Head of caudate nucleus (tissue), 42 donors: ENCODE data around the gene CNOT1.
"Not testable (repeated sequence)": the region's sequence is repeated elsewhere in the genome, so short reads cannot be mapped to it uniquely, and the experiment has no call there.

ENCODE experiments used
- DNase-seq, 42 donors: peaks; one replicate each; pipeline versions ENCODE4 v3.0.0 to v3.0.0-alpha.2; 2020 to 2021; ENCODE audit warnings: mixed read lengths in 7 of 42
- intact Hi-C: fragments of 100-400 bp; cut with DNase I; formaldehyde crosslinking; loops from one replicate; pipeline ENCODE4 v1.15.0; 2022

Gene CNOT1

DNA sequence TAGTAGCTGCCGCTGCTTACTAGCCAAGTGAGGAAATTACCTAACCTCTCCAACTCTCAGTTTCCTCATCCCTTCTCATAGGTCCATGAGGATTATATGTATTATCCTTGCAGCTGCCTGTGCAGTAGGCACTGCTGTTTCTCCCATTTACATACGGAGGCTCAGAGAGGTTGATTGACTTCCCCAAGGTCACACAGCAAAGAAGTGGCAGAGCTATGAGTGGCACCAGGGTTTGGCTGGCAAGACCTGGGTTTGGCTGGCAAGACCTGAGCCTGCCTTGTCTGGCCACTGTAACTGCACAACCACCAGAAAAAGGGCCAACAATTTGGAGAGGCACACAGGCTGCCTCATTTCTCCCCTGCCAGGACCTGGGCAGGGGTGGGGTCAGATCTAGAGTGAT, 132.2 kb downstream of the CNOT1 start:
- intact Hi-C loops = loop anchor here (5.0 kb wide), 1 partner anchor 105 kb away; the partner anchor contains the start of gene GINS3
- DNase-seq = peak in 2 of 42 donors; percentile 2 to 29

DNA sequence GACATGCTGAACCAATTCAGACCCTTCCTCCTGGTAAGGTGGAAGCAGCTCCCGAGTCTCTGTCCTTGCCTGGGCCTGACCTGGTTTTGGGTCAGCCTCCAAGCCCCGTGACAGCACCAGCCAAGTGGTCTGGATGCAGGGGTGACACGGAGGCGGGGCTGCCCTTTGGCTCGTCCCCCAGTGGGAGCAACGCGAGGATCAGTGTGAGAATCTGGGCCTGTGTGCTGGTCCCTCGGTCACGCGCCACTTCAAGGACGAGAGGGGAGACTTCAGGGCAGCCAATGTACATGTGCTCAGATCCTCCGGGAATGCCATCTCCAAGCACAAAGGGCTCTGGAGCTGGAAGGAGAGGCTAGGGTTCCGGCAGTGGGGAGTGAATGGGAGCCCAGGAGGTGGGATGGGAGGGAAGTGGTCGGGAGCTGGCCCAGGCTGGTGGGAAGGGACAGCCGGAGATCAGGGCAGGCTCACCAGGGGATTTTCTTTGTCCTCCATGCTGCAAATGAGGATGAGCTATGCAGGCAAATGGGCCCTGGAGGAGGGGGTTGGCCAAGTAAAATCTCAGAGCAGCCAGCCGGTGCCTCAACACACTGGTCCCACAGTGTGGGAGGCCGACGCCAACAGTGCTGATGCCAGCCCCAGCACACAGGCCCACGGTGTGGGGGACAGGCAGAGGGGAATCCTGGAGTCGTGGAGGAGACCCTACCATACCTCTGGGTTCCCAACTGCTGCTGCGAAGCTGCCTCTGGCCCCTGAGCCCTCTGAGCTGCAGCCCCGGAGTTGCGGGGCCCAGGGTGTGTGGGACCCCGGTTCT, 133.9 kb downstream of the CNOT1 start:
- peak in 40 of 42 donors; percentile 31 to 86 (median 66) for DNase-seq
- intact Hi-C loops = loop anchor here (5.0 kb wide), 1 partner anchor 103 kb away; the partner anchor contains the start of gene GINS3

DNA sequence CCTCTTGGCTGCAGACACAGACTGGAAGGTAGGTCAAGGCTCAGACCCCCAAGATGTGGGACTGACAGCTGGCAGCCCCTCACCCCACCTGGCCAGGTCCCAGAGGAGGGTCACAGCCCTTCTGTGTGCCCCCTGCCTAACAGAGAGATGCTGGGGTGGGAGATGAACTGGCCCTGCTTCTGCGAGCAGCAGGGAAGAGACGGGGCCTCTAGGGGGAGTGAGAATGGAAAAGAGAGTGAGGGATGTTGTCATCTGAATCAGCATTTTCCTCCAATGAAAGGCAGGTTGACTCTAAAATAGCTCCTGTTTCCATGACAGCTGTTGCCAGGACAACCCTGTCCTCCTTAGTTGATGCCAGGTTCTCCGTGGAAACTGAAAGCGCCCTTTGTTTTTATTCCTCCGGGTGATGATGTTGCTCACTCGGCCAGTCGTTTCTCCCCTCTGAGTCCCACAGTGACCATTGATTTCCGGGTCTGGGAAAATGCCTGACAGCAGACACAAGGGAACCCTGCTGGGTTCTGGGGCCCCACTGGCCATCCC, 134.6 kb downstream of the CNOT1 start:
- intact Hi-C loops = loop anchor here (5.0 kb wide), 1 partner anchor 103 kb away; the partner anchor contains the start of gene GINS3
- DNase-seq = peak; percentile 69 to 98 (median 91)

DNA sequence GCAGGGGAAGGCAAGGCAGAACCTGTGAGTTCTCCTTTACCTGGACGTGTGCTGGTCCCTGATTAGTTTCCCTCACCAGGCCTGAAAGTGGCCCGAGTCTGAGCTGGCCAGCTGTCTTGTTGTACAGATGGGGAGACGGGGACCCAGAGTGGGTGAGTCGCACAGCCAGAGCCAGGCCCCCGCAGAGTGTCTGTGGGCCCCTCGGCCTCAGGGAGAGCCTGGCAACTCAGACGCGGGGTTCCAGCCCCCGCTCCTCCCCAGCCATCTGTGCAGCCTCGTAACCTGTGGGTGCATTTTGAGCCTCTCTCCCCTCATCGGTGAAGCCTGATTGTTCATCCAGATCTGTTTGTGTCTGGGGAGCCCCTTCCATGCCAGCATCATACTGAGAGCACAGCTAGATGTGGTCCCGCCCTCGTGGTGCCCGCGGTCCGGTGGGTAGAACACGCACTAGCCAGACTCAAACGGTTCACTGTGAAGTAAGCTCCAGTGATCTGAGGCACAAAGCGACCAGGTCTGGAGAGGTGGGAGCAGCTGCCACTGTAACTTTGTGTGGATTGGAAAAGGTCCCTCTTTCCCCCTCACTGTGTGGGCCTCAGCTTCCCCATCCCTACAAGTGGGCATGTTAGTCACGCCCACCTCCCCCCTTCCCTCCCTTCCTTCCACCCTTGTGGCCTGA, 135.7 kb downstream of the CNOT1 start:
- no peak for DNase-seq
- intact Hi-C loops = no loop called here

DNA sequence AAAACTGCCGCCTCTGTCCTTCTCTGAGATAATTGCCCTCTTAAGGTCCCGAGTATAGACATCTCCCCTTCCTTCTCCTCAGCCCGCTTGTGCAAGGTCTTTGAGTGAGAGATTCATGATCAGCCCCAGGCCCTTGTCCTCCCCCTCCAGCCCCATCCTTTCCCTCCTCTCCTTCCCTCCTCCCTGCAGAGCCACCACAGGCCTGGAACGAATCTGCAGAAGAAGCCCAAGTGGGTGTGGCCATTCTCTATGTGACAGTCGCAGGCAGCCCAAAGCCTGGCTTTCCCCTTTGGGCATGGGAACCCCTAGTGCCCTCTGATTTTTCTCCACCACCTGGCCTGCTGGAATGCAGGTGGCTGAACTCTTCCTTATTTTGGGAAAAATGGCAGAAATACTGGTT, 136.9 kb downstream of the CNOT1 start:
- peak in 5 of 42 donors; percentile 33 to 59 (median 41) for DNase-seq
- intact Hi-C loops = no loop called here

DNA sequence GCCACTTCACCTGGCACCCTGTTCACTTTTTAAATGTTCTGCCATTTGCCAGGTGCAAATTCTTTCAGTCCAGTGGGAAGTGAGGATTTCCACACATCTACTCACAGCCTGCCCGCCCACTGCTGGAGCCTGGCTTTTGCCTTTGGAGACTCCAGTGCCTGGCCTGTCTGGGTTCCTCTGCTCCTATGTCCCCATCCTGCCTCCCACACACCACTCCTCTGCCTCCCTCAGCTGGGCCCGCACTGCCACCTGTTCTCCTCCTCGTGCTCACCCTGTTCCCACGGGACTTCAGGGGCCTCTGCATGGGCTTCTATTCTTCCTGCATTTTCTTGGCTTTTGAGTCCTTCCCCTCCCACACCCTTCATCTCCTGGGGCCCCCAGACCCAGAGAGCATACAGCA, 137.6 kb downstream of the CNOT1 start:
- DNase-seq = no peak
- intact Hi-C loops = no loop called here

DNA sequence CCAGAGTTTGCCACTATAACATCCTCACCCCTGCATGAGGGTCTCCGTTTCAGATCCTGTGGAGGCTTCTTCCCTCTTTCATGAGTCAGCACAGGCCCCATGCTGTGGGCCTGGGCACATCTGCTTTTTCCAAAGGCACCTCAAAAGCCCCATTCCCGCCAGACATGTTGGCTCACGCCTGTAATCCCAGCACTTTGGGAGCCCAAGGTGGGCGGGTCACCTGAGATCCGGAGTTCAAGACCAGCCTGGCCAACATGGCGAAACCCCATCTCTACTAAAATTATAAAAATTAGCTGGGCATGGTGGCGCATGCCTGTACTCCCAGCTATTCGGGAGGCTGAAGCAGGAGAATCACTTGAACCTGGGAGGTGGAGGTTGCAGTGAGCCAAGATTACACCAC, 139.1 kb downstream of the CNOT1 start:
- intact Hi-C loops = not testable (repeated sequence)

DNA sequence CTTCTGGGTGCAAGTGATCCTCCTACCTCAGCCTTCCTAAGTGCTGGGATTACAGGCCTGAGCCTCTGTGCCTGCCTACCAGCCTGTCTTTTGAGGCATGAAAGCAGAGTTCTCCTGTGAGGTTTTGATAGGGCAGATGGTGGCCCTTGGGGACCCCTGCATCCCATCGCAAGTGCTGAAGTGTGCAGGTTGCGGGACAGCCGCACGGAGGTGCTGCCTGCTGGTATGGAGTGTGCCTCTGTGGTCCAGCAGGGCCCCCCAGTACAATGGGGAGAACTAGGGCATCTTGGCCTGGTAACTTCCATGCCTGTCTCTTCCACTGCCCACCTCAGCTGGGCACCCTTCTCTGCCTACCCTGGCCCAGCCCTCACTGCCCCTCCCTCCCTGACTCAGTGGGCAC, 139.6 kb downstream of the CNOT1 start:
- DNase-seq = no peak
- intact Hi-C loops = no loop called here

More for the DNA sequence above, 139.1 kb downstream of the CNOT1 start:
- not testable (repeated sequence) for DNase-seq

DNA sequence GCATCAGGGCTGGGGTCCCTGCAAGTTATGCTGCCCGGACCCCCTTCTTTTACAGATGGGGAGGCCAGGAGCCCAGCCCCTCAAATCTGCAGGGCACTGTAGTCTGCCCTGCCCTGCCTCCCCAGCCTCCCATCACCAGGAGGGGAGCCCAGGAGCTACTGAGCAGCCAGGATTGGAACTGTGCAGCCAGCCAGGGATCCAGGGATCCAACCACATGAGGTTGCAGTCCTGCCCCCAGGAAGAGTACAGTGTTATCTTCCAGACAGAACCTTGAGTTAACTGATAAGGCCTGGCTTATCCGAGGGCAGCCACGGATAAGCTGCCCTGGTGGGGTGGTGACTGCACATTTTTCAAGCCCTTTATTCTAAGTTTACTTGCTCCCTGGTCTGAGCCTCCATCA, 141.1 kb downstream of the CNOT1 start:
- intact Hi-C loops = no loop called here
- no peak for DNase-seq

DNA sequence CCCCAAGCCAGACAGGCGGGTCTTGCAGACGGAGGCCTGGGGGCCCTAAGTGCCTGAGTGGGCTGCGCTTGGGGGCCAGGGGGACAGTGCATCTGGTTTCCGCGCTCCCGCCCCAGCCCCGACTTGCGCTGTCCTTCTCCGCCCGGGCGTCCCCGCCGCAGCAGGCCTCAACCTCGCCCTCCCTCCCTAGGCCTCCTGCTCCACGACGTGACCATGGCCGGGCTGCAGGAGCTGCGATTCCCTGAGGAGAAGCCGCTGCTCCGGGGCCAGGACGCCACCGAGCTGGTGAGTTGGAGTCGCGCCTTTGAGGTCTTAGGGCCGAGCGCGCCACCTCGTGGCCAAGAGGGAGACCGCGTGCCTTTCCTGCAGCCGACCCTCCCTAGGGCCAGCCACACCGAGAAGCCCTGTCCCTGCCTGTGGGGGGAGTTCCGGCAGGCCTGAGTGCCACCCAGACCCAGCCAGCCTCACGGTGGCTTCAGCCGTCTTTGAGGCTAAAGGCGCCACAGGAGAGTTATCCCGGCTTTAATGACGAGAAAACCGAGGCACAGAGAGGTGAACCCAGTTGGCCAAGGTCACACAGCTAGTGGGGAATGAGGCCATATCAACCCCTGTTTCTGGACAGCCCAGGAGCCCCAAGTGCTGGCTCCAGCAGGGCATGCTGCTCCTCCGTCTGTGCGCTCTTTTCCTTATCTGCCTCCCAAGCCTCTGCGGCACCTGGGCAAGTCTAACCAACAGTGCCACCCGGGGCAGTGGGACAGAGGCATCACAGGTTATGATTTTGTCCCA, 141.9 kb downstream of the CNOT1 start:
- intact Hi-C loops = loop anchor here (2.0 kb wide), 1 partner anchor 151 kb away; no protein-coding TSS in a partner anchor
- DNase-seq = peak; percentile 71 to 93 (median 86)

DNA sequence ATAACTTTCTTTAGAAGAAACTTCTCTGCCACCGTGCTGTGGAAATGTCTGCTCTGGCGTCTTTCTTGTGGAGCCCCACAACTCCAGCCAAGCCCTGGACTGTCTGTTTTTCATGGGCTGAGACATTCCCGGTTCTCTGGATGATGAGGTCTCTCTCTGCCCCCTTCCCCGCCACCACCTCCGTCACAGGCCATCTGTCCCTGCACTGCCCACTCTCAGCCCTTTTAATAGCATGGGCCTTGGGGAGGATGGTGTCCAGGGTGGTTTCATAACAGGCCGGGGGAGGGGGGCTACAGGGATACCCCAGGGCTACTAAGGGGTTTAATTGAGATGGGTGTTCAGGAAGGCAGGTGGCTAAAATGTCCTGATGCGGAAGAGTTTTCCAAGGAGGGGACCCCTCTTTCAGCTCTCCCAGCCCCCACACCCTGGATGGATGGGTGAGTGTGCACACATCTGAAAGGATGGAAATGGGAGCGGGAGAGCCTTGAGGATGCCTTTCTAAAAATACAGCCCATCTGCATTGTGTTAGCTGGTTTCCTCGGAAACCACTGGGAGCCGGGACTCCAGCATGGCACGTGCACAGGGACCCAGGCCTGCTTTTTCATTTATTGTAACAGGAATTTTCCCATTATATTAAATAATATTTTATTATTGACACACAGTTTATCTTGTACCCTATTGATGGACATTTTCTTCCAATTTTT, 144.3 kb downstream of the CNOT1 start:
- no peak for DNase-seq
- intact Hi-C loops = no loop called here

DNA sequence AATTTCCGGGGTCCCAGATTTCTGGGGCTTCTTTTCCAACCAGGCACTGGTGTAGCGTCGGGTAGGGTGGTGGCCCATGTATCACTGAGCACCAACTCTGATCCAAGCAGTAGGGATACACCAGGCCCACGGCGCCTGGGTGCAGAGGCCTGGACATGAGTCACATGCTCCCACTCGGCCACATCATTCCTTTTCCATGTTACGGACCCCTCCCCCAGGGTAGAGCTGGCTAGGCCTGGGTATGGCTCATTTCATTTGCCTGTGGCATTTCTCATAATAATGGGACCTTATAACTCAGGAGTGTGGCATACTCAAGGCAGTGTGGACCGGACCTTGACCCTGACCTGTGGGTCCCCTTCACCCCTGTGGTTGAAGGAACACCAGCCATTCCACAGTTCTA, 147.7 kb downstream of the CNOT1 start:
- intact Hi-C loops = no loop called here
- DNase-seq = no peak

DNA sequence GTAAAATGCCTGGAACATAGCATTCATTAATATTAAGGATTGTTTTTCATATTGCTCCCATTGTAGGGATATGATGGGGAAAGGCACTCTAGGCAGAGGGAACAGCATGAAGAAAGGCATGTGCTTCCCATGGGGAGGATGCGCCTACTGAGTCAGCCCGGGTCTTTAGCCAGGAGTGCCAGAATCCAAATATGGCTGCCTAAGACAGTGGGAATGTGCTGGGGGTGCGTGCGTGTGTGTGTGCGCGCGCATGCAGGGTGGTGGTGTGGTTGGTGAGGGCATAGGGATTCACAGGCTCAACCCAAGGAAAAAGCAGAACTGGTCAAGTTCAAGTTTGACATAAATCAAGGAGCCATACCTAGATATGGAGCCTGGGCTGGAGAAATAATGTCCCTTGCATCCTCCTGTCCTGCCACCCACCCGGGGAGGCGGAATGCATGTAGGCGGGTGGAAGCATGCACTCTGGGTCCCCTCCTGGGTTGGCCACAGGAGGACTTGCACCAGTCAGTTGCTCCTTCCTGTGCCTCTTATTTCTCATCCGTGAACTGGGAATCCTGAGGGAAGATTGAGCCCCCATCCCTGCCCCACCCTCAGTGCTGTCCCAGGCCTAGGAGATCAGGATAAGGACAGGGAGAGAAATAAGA, 148.3 kb downstream of the CNOT1 start:
- intact Hi-C loops = no loop called here
- no peak for DNase-seq

DNA sequence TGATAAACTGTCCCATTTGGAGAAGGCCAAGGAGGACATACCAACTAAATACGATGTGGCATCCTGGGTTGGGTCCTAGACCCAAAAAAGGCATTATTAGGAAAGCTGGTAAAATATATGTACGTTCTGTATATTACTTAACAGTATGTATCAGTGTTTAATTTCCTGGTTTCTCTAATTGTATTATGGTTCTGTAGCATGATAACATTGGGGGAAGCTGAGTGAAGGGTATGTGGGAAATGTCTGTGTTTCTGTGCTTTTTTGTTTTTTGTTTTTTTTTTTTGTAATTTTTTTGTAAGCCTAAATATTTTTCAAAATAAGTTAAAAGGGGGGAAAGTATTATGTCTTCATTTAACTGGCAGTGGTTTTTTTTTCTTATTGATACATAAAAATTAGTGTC, 151.2 kb downstream of the CNOT1 start:
- intact Hi-C loops = no loop called here
- DNase-seq = no peak

DNA sequence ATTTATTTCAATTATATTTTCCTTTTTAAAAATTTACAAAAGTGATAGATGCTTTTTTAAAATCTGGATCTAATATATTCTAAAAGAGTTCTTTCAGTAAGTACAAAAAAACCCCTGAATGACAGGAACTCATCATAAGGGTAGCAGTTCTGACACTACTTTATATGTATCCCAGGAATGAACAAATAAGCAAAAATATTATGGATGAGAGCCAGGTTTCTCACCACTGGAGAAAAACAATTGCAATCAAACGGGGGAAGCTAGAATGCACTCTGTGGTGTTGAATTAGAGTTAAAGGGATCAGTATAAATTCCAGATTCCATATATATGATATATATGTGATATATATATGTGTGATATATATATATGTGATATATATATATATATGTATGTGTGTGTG, 152.8 kb downstream of the CNOT1 start:
- DNase-seq = no peak
- intact Hi-C loops = no loop called here

DNA sequence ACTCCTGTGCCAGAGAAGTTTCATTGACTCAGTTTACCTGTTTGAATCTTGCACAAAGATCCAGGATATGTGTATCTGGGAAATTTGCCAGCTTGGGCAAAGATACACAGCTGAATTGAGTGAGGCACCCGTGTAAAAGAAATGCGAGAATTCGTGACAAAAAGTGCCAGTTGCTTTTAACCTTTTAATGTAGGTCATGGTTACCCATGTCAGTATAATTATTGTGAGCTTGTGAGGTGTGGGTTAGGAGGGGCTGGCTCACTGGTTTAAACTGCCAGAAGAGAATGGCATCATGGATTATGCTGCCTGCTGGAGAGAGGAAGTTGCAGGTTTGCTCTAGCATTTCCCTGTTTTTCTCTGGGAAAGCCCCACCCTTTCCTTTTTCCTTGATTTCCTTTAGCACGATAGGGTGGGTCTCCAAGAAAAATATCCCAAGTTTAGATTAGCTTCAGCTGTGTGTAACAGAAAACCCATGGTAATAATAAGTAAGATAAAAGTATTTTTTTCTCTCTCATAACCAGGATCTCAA, 154.5 kb downstream of the CNOT1 start:
- intact Hi-C loops = no loop called here
- no peak for DNase-seq

DNA sequence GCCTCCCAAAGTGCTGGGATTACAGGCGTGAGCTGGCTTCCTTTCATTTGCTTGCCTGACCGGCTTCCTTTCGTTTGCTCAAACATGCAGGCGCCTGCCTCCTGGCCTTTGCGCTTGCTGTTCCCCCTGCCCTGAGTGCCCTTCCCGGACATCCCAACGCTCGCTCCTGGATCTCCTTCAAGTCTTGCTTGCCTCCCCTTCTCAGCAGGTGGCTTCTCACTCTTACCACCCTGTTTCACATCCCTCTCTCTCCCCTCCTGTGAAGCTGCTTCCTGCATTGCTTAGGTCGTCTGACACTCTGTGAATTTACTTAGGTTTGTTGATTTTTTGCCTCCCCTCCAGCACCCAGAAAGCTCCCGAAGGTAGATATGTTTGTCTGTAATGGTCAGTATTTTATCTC, 155.3 kb downstream of the CNOT1 start:
- DNase-seq = no peak
- intact Hi-C loops = no loop called here

DNA sequence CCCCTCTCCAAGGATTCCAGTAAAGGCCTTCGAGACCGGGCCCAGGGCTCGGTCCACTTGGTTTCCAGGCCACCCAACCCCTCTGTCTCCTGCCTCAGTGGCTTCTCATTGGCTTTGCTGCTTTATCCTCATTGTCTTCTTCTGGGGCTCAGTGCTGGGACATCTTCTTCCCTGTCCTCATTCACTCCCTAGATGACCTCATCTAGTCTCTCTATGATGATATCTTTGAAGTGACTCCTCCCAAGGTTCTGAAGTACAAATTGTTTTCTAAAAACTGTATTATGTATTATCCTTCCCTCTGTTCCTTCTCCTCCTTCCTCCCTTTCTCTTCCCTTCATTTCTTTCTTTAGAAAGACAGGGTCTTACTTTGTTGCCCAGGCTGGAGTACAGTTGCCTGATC, 156.8 kb downstream of the CNOT1 start:
- intact Hi-C loops = no loop called here
- DNase-seq = no peak
